GM21447 (cell line): ENCODE measurements around the gene PPM1F.
"Not testable (repeated sequence)": the region's sequence is repeated elsewhere in the genome, so short reads cannot be mapped to it uniquely, and the experiment has no call there.

Experiments
- ATAC-seq: cut with Tn5 transposase; IDR thresholded peaks from one replicate; pipeline ENCODE4 v1.9.1; 2021; ENCODE audit not compliant: unreplicated experiment

The PPM1F gene

GRCh38 chr22:21898354-21898896 lies 54.2 kb downstream of the PPM1F start:
- ATAC-seq: no peak

GRCh38 chr22:21896951-21897513 lies 55.6 kb downstream of the PPM1F start:
- no peak for ATAC-seq

- ATAC-seq: not testable (repeated sequence)
Observed at GRCh38 chr22:21896275-21896674, 56.4 kb downstream of the PPM1F start.

GRCh38 chr22:21894799-21895198 lies 57.8 kb downstream of the PPM1F start:
- no peak for ATAC-seq

- ATAC-seq: no peak
Observed at GRCh38 chr22:21889251-21889990, 63.2 kb downstream of the PPM1F start.

GRCh38 chr22:21887841-21888240 lies 64.8 kb downstream of the PPM1F start:
- no peak for ATAC-seq

GRCh38 chr22:21883930-21884329 lies 68.7 kb downstream of the PPM1F start:
- not testable (repeated sequence) for ATAC-seq

GRCh38 chr22:21882754-21883333 lies 69.8 kb downstream of the PPM1F start:
- ATAC-seq: not testable (repeated sequence)

- no peak for ATAC-seq
Observed at GRCh38 chr22:21881841-21882753, 70.6 kb downstream of the PPM1F start.

GRCh38 chr22:21876486-21877176 lies 76.0 kb downstream of the PPM1F start:
- no peak for ATAC-seq

GRCh38 chr22:21874953-21875352 lies 77.7 kb downstream of the PPM1F start:
- ATAC-seq: not testable (repeated sequence)

GRCh38 chr22:21873619-21874018 lies 79.0 kb downstream of the PPM1F start:
- ATAC-seq: no peak

GRCh38 chr22:21872741-21873140 lies 79.9 kb downstream of the PPM1F start:
- not testable (repeated sequence) for ATAC-seq
